ENCODE measurements around the gene SRRM1. TPM values are rescaled to one million over a fixed set of nuclear protein-coding genes. Genes with fewer than 3 reads are reported as not detected.
"Not testable (repeated sequence)": the region's sequence is repeated elsewhere in the genome, so short reads cannot be mapped to it uniquely, and the experiment has no call there.

SRRM1 gene
- total and polyA plus RNA-seq, 2 donors, result 23.5 to 61.8 TPM

DNA sequence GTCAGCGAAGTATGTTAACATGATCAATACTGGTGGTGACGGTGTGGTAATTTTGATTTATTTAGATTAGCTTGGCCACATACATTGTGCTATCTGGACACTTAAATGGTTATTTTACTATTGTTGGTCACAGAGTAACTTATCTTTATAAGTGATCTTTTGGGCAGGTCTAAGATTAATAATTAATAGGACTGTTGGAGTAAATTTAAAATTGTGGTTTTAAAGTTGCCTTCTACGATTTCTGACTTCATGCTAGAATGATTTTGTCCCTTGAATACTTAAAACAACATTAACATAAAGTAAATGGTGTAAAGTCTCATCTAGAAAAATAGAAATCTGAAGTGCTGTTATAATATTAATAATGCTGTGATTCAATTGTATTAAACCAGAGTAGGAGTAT lies 14.7 kb downstream of the SRRM1 start:
- no peaks in the 10 kb centered on the region for H3K27me3 ChIP-seq (ENCODE audit: control insufficient read depth in 2 of 2, insufficient read depth in 1 of 2, low read length in 1 of 2)
- H3K4me1 ChIP-seq (ENCODE audit: control insufficient read depth in 2 of 2, insufficient read depth in 2 of 2, low read length in 2 of 2), result no peaks in the 10 kb centered on the region
- H3K9me3 ChIP-seq (ENCODE audit: control insufficient read depth in 2 of 2, insufficient read depth in 1 of 2, low read length in 1 of 2), result no peaks in the 10 kb centered on the region
- no peak for DNase-seq (ENCODE audit: low read depth in 6 of 9, low spot score in 9 of 9)
- H3K4me3 ChIP-seq (ENCODE audit: low read length in 2 of 2), result no peak overlapping the region
- H3K36me3 ChIP-seq (ENCODE audit: control insufficient read depth in 2 of 2, insufficient read depth in 2 of 2, low read length in 1 of 2), result peaks cover 37 to 96% of the 10 kb centered on the region in 2 donors
- H3K27ac ChIP-seq (ENCODE audit: low read depth in 1 of 2, low read length in 1 of 2), result no peak overlapping the region
- 96% methylated on average over 3 of the region's 3 CpGs for WGBS

DNA sequence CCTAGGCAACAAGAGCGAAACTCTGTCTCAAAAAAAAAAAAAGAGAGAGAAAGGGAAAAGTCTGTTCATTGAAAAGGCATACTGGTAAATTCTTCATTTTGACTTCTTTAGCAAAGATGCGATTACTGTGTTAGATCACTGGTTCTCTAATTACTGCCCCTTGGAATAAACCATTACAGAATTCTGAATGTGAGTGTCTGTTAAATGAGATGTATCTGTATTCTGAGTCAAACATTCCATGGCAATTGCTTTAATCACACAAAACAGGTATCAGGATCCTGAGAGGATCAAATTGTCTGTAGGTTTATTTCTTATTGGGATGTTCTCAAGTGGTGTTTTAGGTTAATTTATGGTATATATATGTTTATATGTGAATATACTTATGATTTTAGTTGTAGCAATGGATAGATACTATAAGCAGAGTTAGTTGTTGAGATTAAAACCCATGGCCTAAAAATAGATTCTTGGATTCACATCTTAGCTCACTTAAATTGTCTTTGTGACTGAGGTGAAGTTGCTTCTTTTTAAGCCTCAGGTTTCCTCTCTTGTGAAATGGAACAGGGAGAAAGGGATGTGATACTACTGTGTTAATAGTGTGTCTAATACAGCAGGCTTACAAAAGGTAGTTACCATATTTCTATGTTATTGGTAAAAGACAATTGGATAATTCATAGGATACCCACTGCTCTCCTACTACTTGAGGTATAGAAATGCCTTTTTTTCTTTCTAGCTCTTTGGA lies 16.2 kb downstream of the SRRM1 start:
- H3K27me3 ChIP-seq (ENCODE audit: control insufficient read depth in 2 of 2, insufficient read depth in 1 of 2, low read length in 1 of 2), result no peaks in the 10 kb centered on the region
- H3K4me3 ChIP-seq (ENCODE audit: low read length in 2 of 2), result no peak overlapping the region
- no peaks in the 10 kb centered on the region for H3K4me1 ChIP-seq (ENCODE audit: control insufficient read depth in 2 of 2, insufficient read depth in 2 of 2, low read length in 2 of 2)
- no peaks in the 10 kb centered on the region for H3K9me3 ChIP-seq (ENCODE audit: control insufficient read depth in 2 of 2, insufficient read depth in 1 of 2, low read length in 1 of 2)
- peaks cover 42 to 95% of the 10 kb centered on the region in 2 donors for H3K36me3 ChIP-seq (ENCODE audit: control insufficient read depth in 2 of 2, insufficient read depth in 2 of 2, low read length in 1 of 2)
- no peak for DNase-seq (ENCODE audit: low read depth in 6 of 9, low spot score in 9 of 9)
- WGBS, result 99% methylated on average over 2 of the region's 2 CpGs
- no peak overlapping the region for H3K27ac ChIP-seq (ENCODE audit: low read depth in 1 of 2, low read length in 1 of 2)

DNA sequence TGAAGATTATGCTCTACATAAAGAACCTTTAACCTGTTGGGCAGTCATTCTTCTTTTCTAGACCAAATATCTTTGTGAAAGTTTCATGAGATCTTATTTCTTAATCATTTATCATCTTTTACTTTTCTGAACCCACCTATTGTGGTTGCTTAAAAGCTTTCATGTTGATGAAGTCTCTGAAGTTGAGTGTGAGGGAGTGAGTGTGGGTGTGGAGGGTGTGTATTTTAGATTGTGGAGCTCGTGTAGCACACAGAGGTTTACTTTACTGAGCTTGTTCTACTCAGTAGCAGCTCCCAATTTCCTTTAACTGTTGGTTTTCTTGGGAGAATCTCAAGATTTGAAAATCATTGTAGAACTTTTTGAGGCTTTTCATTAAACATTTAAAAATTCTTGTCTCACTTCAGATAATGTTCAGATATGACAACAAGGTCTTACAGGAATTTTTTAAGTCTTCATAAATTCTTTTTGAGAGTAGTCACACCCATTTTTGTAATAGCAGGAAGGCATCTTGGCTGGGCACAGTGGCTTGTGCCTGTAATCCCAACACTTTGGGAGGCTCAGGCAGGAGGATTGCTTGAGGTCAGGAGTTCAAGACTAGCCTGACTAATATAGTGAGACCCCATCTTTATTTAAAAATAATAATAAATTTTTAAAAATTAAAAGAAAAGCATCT lies 17.0 kb downstream of the SRRM1 start:
- Histone ChIP-seq H3K27ac (ENCODE audit: low read depth in 1 of 2, low read length in 1 of 2) (no peak overlapping the region), H3K27me3 (ENCODE audit: control insufficient read depth in 2 of 2, insufficient read depth in 1 of 2, low read length in 1 of 2) (no peaks in the 10 kb centered on the region), H3K4me3 (ENCODE audit: low read length in 2 of 2) (no peak overlapping the region), H3K36me3 (ENCODE audit: control insufficient read depth in 2 of 2, insufficient read depth in 2 of 2, low read length in 1 of 2) (peaks cover 39 to 95% of the 10 kb centered on the region in 2 donors), H3K4me1 (ENCODE audit: control insufficient read depth in 2 of 2, insufficient read depth in 2 of 2, low read length in 2 of 2) (no peaks in the 10 kb centered on the region), H3K9me3 (ENCODE audit: control insufficient read depth in 2 of 2, insufficient read depth in 1 of 2, low read length in 1 of 2) (no peaks in the 10 kb centered on the region)
- WGBS, result 27% methylated on average over 1 of the region's 1 CpG
- no peak for DNase-seq (ENCODE audit: low read depth in 6 of 9, low spot score in 9 of 9)

DNA sequence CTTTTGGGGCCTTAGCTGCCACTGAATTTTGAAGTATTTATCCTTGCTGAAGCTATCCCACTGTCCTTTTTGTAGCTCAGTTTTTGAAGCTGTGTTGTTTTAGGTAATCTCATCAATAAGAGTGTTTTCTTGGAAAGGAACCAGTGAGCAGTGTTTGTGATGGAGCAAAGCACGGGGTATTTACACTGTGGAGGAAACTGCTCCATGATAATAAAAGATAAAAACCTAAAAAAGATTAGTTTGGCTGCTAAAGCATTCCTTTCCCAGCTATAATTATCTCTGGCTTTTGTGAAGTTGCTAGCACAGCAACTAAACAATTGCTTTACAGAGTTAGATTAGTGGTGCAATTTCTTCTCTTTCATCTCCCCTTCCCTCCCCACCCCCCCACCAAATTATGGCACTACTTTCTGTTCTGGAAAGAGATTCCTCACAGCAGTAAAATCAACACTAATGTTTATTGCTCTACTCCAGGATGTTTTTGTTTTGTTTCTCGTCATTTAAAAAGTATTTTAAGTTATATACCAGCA lies 21.5 kb downstream of the SRRM1 start:
- H3K4me3 ChIP-seq (ENCODE audit: low read length in 2 of 2), result no peak overlapping the region
- no peaks in the 10 kb centered on the region for H3K4me1 ChIP-seq (ENCODE audit: control insufficient read depth in 2 of 2, insufficient read depth in 2 of 2, low read length in 2 of 2)
- H3K27me3 ChIP-seq (ENCODE audit: control insufficient read depth in 2 of 2, insufficient read depth in 1 of 2, low read length in 1 of 2), result no peaks in the 10 kb centered on the region
- no peak for DNase-seq (ENCODE audit: low read depth in 6 of 9, low spot score in 9 of 9)
- no peaks in the 10 kb centered on the region for H3K9me3 ChIP-seq (ENCODE audit: control insufficient read depth in 2 of 2, insufficient read depth in 1 of 2, low read length in 1 of 2)
- peaks cover 51 to 94% of the 10 kb centered on the region in 2 donors for H3K36me3 ChIP-seq (ENCODE audit: control insufficient read depth in 2 of 2, insufficient read depth in 2 of 2, low read length in 1 of 2)
- WGBS, result 98% methylated on average over 2 of the region's 2 CpGs
- no peak overlapping the region for H3K27ac ChIP-seq (ENCODE audit: low read depth in 1 of 2, low read length in 1 of 2)

DNA sequence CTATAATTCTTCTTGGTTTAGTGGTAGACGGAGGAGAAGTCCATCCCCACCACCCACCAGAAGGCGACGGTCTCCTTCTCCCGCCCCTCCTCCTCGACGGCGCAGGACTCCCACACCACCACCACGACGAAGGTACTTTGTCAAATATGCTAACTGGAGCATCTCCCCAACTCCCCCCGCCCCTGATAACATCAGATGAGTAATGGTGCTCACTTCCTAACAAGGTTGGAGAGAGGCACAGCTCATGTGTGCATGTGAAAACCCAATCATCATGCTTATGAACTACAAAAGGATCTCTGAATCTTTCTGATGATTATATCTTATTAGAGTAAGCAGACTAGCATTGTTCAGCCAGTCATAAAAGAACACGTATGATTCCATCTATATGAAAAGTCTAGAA lies 23.7 kb downstream of the SRRM1 start:
- DNase-seq (ENCODE audit: low read depth in 6 of 9, low spot score in 9 of 9), result no peak
- no peaks in the 10 kb centered on the region for H3K27me3 ChIP-seq (ENCODE audit: control insufficient read depth in 2 of 2, insufficient read depth in 1 of 2, low read length in 1 of 2)
- no peaks in the 10 kb centered on the region for H3K9me3 ChIP-seq (ENCODE audit: control insufficient read depth in 2 of 2, insufficient read depth in 1 of 2, low read length in 1 of 2)
- no peak overlapping the region for H3K4me3 ChIP-seq (ENCODE audit: low read length in 2 of 2)
- H3K36me3 ChIP-seq (ENCODE audit: control insufficient read depth in 2 of 2, insufficient read depth in 2 of 2, low read length in 1 of 2), result peaks cover 62 to 94% of the 10 kb centered on the region in 2 donors
- H3K27ac ChIP-seq (ENCODE audit: low read depth in 1 of 2, low read length in 1 of 2), result no peak overlapping the region
- H3K4me1 ChIP-seq (ENCODE audit: control insufficient read depth in 2 of 2, insufficient read depth in 2 of 2, low read length in 2 of 2), result no peaks in the 10 kb centered on the region
- WGBS, result 97% methylated on average over 11 of the region's 11 CpGs

DNA sequence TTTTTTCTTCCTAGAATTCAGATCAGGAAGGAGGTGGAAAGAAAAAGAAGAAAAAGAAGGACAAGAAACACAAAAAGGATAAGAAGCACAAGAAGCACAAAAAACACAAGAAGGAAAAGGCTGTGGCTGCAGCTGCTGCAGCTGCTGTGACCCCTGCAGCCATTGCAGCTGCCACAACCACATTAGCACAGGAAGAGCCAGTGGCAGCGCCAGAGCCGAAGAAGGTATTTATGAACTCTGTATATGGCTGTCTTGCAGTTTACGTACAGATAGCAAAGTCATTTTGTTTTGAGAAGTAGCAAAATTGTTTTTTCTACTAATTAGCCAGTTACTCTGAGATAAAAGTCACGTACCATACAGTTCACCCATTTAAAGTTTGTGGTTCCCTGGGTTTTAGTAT lies 28.3 kb downstream of the SRRM1 start:
- not testable (repeated sequence) for DNase-seq (ENCODE audit: low read depth in 6 of 9, low spot score in 9 of 9); H3K4me3 ChIP-seq (ENCODE audit: low read length in 2 of 2); H3K9me3 ChIP-seq (ENCODE audit: control insufficient read depth in 2 of 2, insufficient read depth in 1 of 2, low read length in 1 of 2); H3K4me1 ChIP-seq (ENCODE audit: control insufficient read depth in 2 of 2, insufficient read depth in 2 of 2, low read length in 2 of 2); H3K27ac ChIP-seq (ENCODE audit: low read depth in 1 of 2, low read length in 1 of 2); H3K27me3 ChIP-seq (ENCODE audit: control insufficient read depth in 2 of 2, insufficient read depth in 1 of 2, low read length in 1 of 2)
- H3K36me3 ChIP-seq (ENCODE audit: control insufficient read depth in 2 of 2, insufficient read depth in 2 of 2, low read length in 1 of 2), result peaks cover 67 to 84% of the 10 kb centered on the region in 2 donors
- WGBS, result 83% methylated on average over 4 of the region's 4 CpGs

DNA sequence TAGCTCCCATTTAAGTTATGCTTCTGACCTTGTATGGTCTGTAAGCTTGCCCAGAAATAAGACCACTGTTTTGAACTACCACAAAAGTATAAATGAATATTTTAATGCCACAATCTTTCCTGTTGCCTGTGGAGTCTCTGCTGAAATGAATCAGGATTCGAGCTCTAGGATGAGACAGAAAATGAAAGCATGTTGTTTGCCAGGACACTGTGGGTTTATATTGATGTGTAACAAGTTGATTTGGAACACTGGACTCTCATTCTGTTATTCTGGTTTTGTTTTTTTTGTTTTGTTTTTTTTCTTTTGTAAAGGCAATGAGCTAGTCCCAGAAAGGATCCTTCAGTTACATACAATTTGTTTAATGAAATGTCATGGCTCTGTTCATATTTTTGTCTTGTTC lies 29.6 kb downstream of the SRRM1 start:
- DNase-seq (ENCODE audit: low read depth in 6 of 9, low spot score in 9 of 9); H3K9me3 ChIP-seq (ENCODE audit: control insufficient read depth in 2 of 2, insufficient read depth in 1 of 2, low read length in 1 of 2); H3K4me3 ChIP-seq (ENCODE audit: low read length in 2 of 2); H3K27me3 ChIP-seq (ENCODE audit: control insufficient read depth in 2 of 2, insufficient read depth in 1 of 2, low read length in 1 of 2); H3K4me1 ChIP-seq (ENCODE audit: control insufficient read depth in 2 of 2, insufficient read depth in 2 of 2, low read length in 2 of 2); H3K27ac ChIP-seq (ENCODE audit: low read depth in 1 of 2, low read length in 1 of 2): not testable (repeated sequence)
- H3K36me3 ChIP-seq (ENCODE audit: control insufficient read depth in 2 of 2, insufficient read depth in 2 of 2, low read length in 1 of 2), result peaks cover 66 to 81% of the 10 kb centered on the region in 2 donors
- 98% methylated on average over 1 of the region's 1 CpG for WGBS

DNA sequence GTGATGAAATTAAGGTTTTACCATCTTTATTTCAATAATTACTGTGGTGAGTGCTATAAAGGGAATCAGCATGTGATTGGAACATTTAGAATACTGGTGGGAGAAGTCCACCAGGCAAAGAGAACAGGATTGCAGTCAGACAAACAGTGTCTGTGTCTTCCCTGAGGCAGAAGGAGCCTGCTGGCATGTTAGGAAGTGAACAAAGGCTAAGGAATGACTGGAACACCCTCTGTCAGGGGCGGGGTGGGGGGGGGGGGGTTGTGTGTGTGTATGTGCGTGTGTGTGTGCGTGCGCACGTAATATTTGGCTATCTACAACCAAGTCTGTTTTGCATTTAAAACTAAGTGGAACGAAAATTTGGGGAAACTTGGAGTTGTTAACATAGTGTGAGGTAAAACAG lies 30.2 kb downstream of the SRRM1 start:
- DNase-seq (ENCODE audit: low read depth in 6 of 9, low spot score in 9 of 9), result no peak
- Histone ChIP-seq H3K36me3 (ENCODE audit: control insufficient read depth in 2 of 2, insufficient read depth in 2 of 2, low read length in 1 of 2) (peaks cover 60 to 76% of the 10 kb centered on the region in 2 donors), H3K27ac (ENCODE audit: low read depth in 1 of 2, low read length in 1 of 2) (no peak overlapping the region), H3K4me3 (ENCODE audit: low read length in 2 of 2) (no peak overlapping the region), H3K9me3 (ENCODE audit: control insufficient read depth in 2 of 2, insufficient read depth in 1 of 2, low read length in 1 of 2) (no peaks in the 10 kb centered on the region), H3K27me3 (ENCODE audit: control insufficient read depth in 2 of 2, insufficient read depth in 1 of 2, low read length in 1 of 2) (no peaks in the 10 kb centered on the region), H3K4me1 (ENCODE audit: control insufficient read depth in 2 of 2, insufficient read depth in 2 of 2, low read length in 2 of 2) (no peaks in the 10 kb centered on the region)
- 95% methylated on average over 6 of the region's 6 CpGs for WGBS

DNA sequence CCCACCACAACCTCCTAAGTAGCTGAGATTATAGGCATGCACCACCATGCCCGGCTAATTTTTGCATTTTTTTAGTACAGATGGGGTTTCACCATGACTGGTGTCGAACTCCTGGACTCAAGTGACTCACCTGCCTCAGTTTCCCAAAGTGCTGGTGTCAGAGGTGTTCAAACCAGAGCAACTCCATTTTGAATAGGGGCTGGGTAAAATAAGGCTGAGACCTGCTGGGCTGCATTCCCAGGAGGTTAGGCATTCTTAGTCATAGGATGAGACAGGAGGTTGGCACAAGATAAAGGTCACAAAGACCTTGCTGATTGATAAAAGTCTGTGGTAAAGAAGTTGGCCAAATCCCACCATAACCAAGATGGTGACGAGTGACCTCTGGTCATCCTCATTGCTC lies 35.3 kb downstream of the SRRM1 start:
- DNase-seq (ENCODE audit: low read depth in 6 of 9, low spot score in 9 of 9); H3K9me3 ChIP-seq (ENCODE audit: control insufficient read depth in 2 of 2, insufficient read depth in 1 of 2, low read length in 1 of 2); H3K27ac ChIP-seq (ENCODE audit: low read depth in 1 of 2, low read length in 1 of 2); H3K4me1 ChIP-seq (ENCODE audit: control insufficient read depth in 2 of 2, insufficient read depth in 2 of 2, low read length in 2 of 2); H3K4me3 ChIP-seq (ENCODE audit: low read length in 2 of 2); H3K27me3 ChIP-seq (ENCODE audit: control insufficient read depth in 2 of 2, insufficient read depth in 1 of 2, low read length in 1 of 2): not testable (repeated sequence)
- 97% methylated on average over 3 of the region's 3 CpGs for WGBS
- peaks cover 29 to 33% of the 10 kb centered on the region in 2 donors for H3K36me3 ChIP-seq (ENCODE audit: control insufficient read depth in 2 of 2, insufficient read depth in 2 of 2, low read length in 1 of 2)
